LNCaP clone FGC (cell line): ENCODE results near the gene PLEKHG5.

ENCODE experiments used
- DNase-seq: peaks from one replicate; pipeline ENCODE4 v3.0.0-alpha.2; 2011; ENCODE audit warnings: low read depth
- H3K4me3 ChIP-seq: 2 replicates; pipeline ENCODE4 v1.5.1; 2011; ENCODE audit warnings: mild to moderate bottlenecking, low read depth, low read length, control low read depth
- CTCF ChIP-seq: IDR thresholded peaks from 2 replicates; pipeline ENCODE4 v1.5.1; 2012; ENCODE audit warnings: mild to moderate bottlenecking; ENCODE audit not compliant: control insufficient read depth, insufficient read depth; ENCODE audit errors: extremely low read depth

The PLEKHG5 gene

GRCh38 chr1:6423321-6423999 lies 68.0 kb downstream of the PLEKHG5 start:
- no peak overlapping the region for H3K4me3 ChIP-seq
- DNase-seq, result no peak
- peak; percentile 97 for TF ChIP-seq CTCF

- no peak for DNase-seq
- H3K4me3 ChIP-seq, result no peak overlapping the region
- TF ChIP-seq CTCF, result no peak
Observed at GRCh38 chr1:6421266-6421665, 70.2 kb downstream of the PLEKHG5 start.

GRCh38 chr1:6420454-6421042 lies 70.9 kb downstream of the PLEKHG5 start:
- no peak overlapping the region for H3K4me3 ChIP-seq
- no peak for TF ChIP-seq CTCF
- no peak for DNase-seq

GRCh38 chr1:6419804-6420453 lies 71.5 kb downstream of the PLEKHG5 start, which contains the start of gene HES2:
Gene HES2 (minus strand): TSS chr1:6419919. CDS start chr1:6419820, 99 bp downstream.
- peak within 1 kb of the TSS; percentile 48 for H3K4me3 ChIP-seq
- TF ChIP-seq CTCF, result no peak
- no peak for DNase-seq

GRCh38 chr1:6419397-6419803 lies 72.1 kb downstream of the PLEKHG5 start:
- no peak for TF ChIP-seq CTCF
- DNase-seq, result no peak
- peak overlapping the region; percentile 48 for H3K4me3 ChIP-seq

GRCh38 chr1:6418668-6419396 lies 72.6 kb downstream of the PLEKHG5 start:
- TF ChIP-seq CTCF, result no peak
- DNase-seq, result no peak
- H3K4me3 ChIP-seq, result peak overlapping the region; percentile 48
